22Rv1 (cell line): Measurements from ENCODE around the gene OR6K2.

ENCODE experiments used
- H3K27ac ChIP-seq: fragments of 450-650 bp; 2 replicates; pipeline ENCODE4 v1.5.1; 2017
- ZFX ChIP-seq: fragments of 450-650 bp; IDR thresholded peaks from 2 replicates; pipeline ENCODE4 v1.6.1; 2017; ENCODE audit warnings: antibody characterized with exemption, borderline replicate concordance
- TF ChIP-seq, protein P1 (sequence below): fragments of 450-650 bp; IDR thresholded peaks from 2 replicates; pipeline ENCODE4 v1.5.1; 2017; ENCODE audit warnings: mild to moderate bottlenecking

Gene OR6K2, protein sequence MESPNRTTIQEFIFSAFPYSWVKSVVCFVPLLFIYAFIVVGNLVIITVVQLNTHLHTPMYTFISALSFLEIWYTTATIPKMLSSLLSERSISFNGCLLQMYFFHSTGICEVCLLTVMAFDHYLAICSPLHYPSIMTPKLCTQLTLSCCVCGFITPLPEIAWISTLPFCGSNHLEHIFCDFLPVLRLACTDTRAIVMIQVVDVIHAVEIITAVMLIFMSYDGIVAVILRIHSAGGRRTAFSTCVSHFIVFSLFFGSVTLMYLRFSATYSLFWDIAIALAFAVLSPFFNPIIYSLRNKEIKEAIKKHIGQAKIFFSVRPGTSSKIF

DNA sequence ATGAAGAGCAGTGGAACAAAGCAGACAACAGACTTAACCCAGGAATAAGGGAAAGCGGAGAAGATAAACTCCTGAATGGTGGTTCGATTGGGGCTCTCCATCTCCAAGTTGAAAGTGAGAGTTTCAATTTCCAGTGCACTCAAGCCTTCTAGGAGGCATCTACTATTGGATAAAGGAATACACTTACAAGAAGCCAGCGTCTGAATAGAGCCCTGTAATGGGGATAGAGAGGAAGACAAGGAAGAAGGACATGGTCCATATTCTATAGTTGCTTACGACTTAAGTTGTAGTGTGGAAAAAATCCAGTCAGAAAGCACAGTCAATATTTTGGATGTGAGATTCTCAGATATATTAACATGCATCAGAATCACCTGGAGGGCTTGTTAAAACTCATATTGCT is at the start of gene OR6K2:
TSS of gene OR6K2 (minus strand) at position 101 of the 400 bp plus-strand sequence. CDS start at position 101, 0 bp downstream.
- TF ChIP-seq, protein P1, sequence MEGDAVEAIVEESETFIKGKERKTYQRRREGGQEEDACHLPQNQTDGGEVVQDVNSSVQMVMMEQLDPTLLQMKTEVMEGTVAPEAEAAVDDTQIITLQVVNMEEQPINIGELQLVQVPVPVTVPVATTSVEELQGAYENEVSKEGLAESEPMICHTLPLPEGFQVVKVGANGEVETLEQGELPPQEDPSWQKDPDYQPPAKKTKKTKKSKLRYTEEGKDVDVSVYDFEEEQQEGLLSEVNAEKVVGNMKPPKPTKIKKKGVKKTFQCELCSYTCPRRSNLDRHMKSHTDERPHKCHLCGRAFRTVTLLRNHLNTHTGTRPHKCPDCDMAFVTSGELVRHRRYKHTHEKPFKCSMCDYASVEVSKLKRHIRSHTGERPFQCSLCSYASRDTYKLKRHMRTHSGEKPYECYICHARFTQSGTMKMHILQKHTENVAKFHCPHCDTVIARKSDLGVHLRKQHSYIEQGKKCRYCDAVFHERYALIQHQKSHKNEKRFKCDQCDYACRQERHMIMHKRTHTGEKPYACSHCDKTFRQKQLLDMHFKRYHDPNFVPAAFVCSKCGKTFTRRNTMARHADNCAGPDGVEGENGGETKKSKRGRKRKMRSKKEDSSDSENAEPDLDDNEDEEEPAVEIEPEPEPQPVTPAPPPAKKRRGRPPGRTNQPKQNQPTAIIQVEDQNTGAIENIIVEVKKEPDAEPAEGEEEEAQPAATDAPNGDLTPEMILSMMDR: no peak
- TF ChIP-seq ZFX: no peak
- no peak within 1 kb of the TSS for H3K27ac ChIP-seq

DNA sequence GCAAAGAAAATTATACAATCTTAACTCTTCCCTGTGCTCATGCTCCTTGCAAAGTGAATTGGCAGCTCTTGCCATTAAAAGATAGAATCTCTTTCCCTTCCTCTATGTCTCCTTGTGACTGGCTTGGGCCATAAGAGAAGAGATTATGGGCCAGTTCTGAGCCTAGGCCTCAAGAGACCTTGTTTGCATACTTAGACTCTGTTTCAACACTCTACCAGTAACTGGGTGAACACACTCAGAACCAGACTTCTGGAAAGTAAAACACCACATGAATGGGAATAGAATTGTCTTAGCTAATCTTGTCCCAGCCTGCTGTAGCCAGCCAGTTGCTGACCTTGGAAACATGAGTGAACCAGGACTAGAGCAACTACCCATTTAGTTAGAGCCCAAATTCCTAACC is 35.4 kb upstream of the OR6K2 start:
- no peak overlapping the region for H3K27ac ChIP-seq
- TF ChIP-seq ZFX: no peak
- TF ChIP-seq, protein P1: no peak

DNA sequence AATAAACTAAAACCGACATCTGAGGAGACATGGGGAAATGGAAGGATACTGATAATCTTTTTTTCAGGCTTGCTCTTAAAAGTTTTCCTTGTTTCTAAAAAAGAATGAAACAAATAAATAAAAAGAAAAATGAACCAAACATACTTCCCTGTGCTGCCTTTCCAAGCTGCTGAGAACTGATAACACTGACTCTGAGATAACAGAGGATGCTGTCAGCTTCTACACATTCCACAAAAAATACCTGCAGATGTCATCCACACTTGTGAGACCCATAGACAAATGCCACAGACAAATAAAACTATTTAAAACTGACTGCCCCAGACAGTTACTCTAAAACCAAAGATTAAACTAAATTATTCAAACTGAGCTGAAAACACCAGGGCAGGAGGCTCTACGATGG is 32.1 kb upstream of the OR6K2 start:
- TF ChIP-seq ZFX: no peak
- TF ChIP-seq, protein P1: no peak
- no peak overlapping the region for H3K27ac ChIP-seq

DNA sequence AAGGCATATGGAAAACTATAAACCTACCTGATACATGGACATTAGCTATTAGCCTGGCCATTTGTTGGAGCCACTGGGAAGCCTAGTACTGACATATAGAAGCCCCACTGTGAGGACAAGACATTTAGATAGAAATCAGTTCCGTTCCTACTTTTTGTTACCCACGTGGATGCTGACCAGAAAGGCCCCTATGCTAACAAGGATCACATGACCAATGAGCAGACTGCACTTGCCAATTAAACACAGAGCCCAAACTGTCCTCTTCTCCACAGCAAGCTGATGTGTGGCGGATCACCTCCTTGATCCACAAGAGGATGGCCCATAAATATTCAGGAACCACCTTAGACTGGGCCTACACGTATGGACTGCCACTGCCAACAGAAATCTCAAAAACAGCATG is 31.3 kb upstream of the OR6K2 start:
- H3K27ac ChIP-seq: no peak overlapping the region
- TF ChIP-seq ZFX: no peak
- TF ChIP-seq, protein P1: no peak

DNA sequence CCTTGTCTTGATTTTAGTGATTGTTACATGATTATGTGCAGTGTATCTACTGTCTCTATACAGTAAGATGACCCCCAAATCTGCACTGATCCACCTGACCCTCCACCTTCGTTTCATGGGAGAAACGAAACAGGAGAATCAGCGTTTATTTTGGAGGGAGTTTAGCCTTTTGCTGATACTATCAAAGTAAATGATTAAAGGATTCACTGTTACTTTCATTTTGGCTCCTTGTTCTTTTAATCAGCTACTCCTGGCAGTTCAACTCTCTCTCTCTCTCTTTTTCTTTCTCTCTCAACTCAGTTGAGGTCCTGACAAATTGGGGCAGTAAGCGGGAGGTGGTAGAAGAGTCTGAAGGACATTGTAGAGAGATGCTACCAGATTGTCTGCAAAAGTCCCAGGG is 30.0 kb upstream of the OR6K2 start:
- TF ChIP-seq, protein P1: no peak
- TF ChIP-seq ZFX: no peak
- H3K27ac ChIP-seq: no peak overlapping the region

DNA sequence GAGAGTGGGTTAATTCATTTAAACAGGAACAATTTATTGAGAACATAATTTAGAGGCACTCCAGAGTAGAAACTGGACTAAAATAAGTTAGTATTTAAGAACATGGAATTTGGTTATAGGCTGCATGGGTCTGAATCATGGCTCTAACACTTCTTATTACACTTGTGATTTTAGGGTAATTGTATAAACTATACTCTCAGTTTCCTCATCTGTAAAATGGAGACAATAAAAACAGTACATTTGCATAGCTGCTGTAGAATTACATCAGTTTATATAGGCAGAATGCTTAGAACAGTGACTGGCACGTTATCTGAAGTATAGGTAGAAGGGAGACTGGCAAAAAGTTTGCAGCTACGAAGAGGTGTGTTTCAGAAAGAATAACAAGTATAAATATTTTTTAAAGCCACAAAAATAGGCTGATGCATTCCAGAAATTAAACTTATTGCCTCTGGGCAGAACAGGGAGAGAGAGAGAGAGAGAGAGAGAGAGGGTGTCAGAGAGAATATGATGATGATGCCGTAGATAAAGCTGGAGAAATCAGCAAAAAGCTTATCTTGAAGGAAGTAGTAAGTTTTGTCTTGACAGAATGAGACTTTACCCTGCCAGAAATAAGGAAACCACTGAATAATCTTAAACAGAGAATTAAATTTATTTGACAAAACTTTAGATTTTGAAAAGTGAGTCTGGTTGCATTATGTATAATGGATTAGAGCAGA is 28.2 kb upstream of the OR6K2 start:
- no peak overlapping the region for H3K27ac ChIP-seq
- no peak for TF ChIP-seq ZFX
- TF ChIP-seq, protein P1: no peak

DNA sequence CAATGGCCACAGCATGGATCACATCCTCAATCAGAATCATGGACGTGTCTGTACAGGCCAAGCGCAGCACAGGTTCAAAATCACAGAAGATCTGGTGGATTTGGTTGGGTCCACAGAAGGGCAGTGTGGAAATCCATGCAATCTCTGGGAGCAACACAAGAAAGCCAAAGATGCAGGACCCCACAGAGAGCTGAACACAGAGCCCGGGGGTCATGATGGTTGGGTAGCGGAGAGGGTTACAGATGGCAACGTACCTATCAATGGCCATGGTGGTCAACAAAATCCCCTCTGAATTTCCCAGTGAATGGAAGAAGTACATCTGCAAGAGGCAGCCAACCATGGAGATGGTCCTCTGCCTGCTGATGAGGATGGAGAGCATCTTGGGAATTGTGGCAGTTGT is 24.0 kb upstream of the OR6K2 start:
- TF ChIP-seq, protein P1: no peak
- TF ChIP-seq ZFX: no peak
- H3K27ac ChIP-seq: no peak overlapping the region
